Islet precursor cell (in vitro differentiated cells): ENCODE results near the gene SMIM24.
A peak's percentile ranks its signal among the peaks of the same experiment; 100 is the strongest.

Source experiments
- DNase-seq: peaks from one replicate; pipeline ENCODE4 v3.0.0-alpha.2; 2018

SMIM24 gene

GRCh38 chr19:3496392-3497273 lies 16.3 kb upstream of the SMIM24 start:
- no peak for DNase-seq

- DNase-seq = peak; percentile 51
Observed at GRCh38 chr19:3494559-3494958, 14.2 kb upstream of the SMIM24 start.

- DNase-seq = peak; percentile 73
Observed at GRCh38 chr19:3494051-3494450, 13.7 kb upstream of the SMIM24 start.

GRCh38 chr19:3493651-3494050 lies 13.3 kb upstream of the SMIM24 start:
- no peak for DNase-seq

- DNase-seq = no peak
Observed at GRCh38 chr19:3492919-3493318, 12.6 kb upstream of the SMIM24 start.

GRCh38 chr19:3492131-3492839 lies 12.0 kb upstream of the SMIM24 start:
- DNase-seq = no peak

- DNase-seq = no peak
Observed at GRCh38 chr19:3491396-3492119, 11.2 kb upstream of the SMIM24 start.

GRCh38 chr19:3483226-3483628 lies 2.9 kb upstream of the SMIM24 start, which contains the start of gene SMIM44:
TSS of gene SMIM44 (minus strand) at chr19:3483441. CDS start at chr19:3483403, 38 bp downstream.
- DNase-seq = no peak

GRCh38 chr19:3482507-3483225 lies 2.3 kb upstream of the SMIM24 start:
- DNase-seq = no peak

GRCh38 chr19:3481241-3482090 lies 1.1 kb upstream of the SMIM24 start:
- DNase-seq = no peak

GRCh38 chr19:3479834-3480215 lies 500 bp downstream of the SMIM24 start:
- no peak for DNase-seq

GRCh38 chr19:3479177-3479833 lies 1.0 kb downstream of the SMIM24 start:
- peak; percentile 51 for DNase-seq

GRCh38 chr19:3478409-3479176 lies 1.7 kb downstream of the SMIM24 start:
- DNase-seq = no peak

- no peak for DNase-seq
Observed at GRCh38 chr19:3477951-3478350, 2.4 kb downstream of the SMIM24 start.

- DNase-seq = no peak
Observed at GRCh38 chr19:3477506-3477905, 2.8 kb downstream of the SMIM24 start.

- no peak for DNase-seq
Observed at GRCh38 chr19:3476830-3477229, 3.5 kb downstream of the SMIM24 start.

- DNase-seq = no peak
Observed at GRCh38 chr19:3475449-3475848, 4.9 kb downstream of the SMIM24 start.

- no peak for DNase-seq
Observed at GRCh38 chr19:3474614-3475013, 5.7 kb downstream of the SMIM24 start.

GRCh38 chr19:3474010-3474409 lies 6.3 kb downstream of the SMIM24 start:
- no peak for DNase-seq

- peak; percentile 53 for DNase-seq
Observed at GRCh38 chr19:3471954-3472655, 8.2 kb downstream of the SMIM24 start.
